ENCODE data around the gene PMEPA1.

The PMEPA1 gene

DNA sequence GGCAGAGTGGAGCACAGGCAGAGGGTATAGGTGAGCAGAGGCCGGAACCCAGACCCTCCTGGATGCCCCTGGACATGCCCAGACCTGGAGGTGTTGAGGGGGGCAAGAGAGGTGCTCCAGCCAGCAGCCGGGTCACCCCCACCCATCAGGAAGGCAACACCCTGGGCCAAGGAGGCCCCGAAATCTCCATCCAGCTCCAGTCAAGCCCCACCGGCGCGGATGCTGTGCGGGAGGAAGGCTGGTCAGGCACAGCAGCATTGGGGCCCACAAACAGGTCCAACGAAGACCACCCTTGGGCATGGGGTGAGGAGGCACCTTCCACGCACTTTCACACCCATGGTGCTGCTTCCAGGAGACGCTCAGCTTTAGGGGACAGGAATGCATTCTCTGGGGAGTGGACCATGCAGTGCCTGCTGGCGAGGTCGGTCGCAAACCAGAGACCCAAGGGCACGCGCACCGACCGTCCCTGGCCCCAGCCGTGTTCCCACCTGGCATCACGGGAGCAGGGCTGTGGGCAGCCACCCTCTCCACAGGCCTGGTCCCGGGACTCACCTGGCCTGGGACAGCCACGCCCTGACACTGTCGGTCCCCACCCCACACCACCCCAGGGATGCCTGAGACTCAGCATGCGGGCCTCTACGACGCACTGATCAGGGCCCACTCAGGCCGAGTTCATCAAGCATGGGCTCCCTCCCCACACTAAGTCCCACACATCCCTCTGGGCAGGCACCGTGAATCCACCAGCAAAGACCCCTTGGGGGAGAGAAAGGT, 45.9 kb downstream of the PMEPA1 start:
- Histone ChIP-seq H3K36me3 (ENCODE audit: insufficient read depth, low read length) (no peaks in the 10 kb centered on the region), H3K9me3 (ENCODE audit: low read depth, low read length) (no peaks in the 10 kb centered on the region), H3K9ac (ENCODE audit: insufficient read length) (no peak overlapping the region), H3K27ac (no peak overlapping the region), H3K4me3 (no peak overlapping the region)
- DNase-seq (ENCODE audit: low read depth, low spot score) = no peak
- TF ChIP-seq FOXP2 (optimal IDR thresholded peaks at IDR 0.05; ENCODE audit: control extremely low read depth, extremely low read length, insufficient read depth) (no peak), POLR2AphosphoS5 (IDR thresholded peaks at IDR 0.05; ENCODE audit: borderline replicate concordance, low read depth, low read length) (no peak), EZH2 (IDR thresholded peaks at IDR 0.05) (no peak)

DNA sequence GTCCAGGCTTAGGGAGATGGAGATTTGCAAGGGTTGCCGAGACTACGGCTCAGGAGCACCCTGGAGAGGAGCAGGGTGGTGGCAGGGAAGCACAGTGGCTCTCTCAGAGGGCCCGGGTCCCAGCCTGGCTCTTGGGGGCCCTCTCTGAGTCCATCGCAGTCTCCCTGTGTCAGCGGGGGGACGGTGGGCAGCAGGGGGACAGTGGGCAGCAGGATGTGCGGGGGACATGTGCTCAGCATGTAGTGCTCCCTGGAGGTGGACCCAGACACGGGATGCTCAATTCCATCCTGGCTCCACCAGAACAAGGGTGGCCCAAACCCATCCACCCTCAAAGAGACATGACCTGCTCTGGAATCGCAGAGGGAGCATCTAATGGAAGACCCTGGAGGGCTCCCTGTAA, 46.6 kb downstream of the PMEPA1 start:
- no peak overlapping the region for H3K9ac ChIP-seq (ENCODE audit: insufficient read length)
- no peak overlapping the region for H3K27ac ChIP-seq
- no peaks in the 10 kb centered on the region for H3K9me3 ChIP-seq (ENCODE audit: low read depth, low read length)
- no peak overlapping the region for H3K4me3 ChIP-seq
- no peak for DNase-seq (ENCODE audit: low read depth, low spot score)
- no peaks in the 10 kb centered on the region for H3K36me3 ChIP-seq (ENCODE audit: insufficient read depth, low read length)
- TF ChIP-seq FOXP2 (optimal IDR thresholded peaks at IDR 0.05; ENCODE audit: control extremely low read depth, extremely low read length, insufficient read depth) (no peak), POLR2AphosphoS5 (IDR thresholded peaks at IDR 0.05; ENCODE audit: borderline replicate concordance, low read depth, low read length) (no peak), EZH2 (IDR thresholded peaks at IDR 0.05) (no peak)

DNA sequence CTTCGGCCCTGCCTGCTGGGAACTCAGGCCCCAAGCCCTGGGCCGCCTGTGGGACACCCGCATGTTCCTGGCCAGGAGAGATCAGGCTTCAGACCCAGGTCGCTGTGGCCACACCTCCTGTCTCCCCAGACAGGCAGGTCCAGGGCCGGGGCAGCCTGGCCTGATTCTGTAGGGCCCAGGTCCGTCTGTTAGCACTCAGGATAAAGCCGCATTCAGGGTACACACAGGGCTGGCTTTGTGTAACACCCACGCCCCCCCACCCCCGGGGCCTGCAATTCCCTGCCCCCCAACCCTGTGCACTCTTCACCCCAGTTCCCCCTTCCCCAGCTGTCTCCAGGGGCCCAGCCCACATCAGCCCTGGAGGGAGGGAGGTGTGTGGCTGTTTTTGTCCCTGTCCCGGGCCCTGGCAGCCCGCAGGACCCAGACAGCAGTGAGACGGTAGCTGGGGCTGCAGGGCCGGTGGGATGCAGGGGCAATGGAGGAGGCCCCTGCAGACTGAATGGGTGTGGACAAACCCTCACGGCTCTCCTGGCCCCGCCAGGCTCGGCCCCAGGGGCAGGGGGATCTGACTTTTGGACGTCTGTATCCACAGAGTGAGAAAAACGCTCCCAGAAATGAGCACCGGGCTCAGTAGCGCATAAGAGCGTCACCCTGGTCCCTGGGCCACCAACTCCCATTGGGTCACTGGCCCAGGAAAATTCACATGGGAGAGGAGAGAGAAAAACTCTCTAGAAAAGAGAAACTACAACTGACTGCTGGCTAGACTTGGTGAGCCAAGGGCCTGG, 47.2 kb downstream of the PMEPA1 start:
- H3K9me3 ChIP-seq (ENCODE audit: low read depth, low read length) = no peaks in the 10 kb centered on the region
- H3K4me3 ChIP-seq = no peak overlapping the region
- H3K36me3 ChIP-seq (ENCODE audit: insufficient read depth, low read length) = no peaks in the 10 kb centered on the region
- TF ChIP-seq EZH2 (IDR thresholded peaks at IDR 0.05) (no peak), POLR2AphosphoS5 (IDR thresholded peaks at IDR 0.05; ENCODE audit: borderline replicate concordance, low read depth, low read length) (no peak), FOXP2 (optimal IDR thresholded peaks at IDR 0.05; ENCODE audit: control extremely low read depth, extremely low read length, insufficient read depth) (no peak)
- no peak overlapping the region for H3K9ac ChIP-seq (ENCODE audit: insufficient read length)
- H3K27ac ChIP-seq = no peak overlapping the region
- DNase-seq (ENCODE audit: low read depth, low spot score) = no peak

DNA sequence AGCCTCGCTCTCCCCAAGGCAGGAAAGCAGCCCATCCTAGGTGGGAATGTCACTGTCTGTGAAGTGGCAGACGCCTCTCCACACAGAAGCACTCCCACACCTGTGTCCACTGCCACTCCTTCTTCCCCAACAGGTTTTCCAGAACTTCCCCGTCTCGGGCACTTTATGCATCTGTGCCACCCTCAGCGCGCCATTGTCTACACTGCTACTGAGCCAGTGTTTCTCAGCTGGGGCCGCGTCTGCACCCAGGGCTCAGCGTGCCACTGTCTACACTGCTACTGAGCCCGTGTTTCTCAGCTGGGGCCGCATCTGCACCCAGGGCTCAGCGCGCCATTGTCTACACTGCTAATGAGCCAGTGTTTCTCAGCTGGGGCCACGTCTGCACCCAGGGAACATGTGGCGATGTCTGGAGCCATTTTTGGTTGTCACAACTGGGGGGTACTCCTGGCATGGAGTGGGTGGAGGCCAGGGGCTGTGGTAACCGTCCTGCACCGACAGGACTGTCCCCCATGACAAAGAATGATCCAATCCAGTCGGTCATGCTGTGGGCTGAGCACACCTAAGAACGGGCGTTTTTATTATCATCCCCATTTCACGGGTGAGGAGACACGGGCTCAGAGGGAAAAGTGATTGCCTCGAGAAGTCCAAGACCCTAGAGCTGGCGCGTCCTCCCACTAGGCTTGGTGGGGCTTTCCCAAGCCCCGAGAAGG, 47.9 kb downstream of the PMEPA1 start:
- Histone ChIP-seq H3K27ac (no peak overlapping the region), H3K9ac (ENCODE audit: insufficient read length) (no peak overlapping the region), H3K9me3 (ENCODE audit: low read depth, low read length) (no peaks in the 10 kb centered on the region), H3K36me3 (ENCODE audit: insufficient read depth, low read length) (no peaks in the 10 kb centered on the region), H3K4me3 (no peak overlapping the region)
- TF ChIP-seq EZH2 (IDR thresholded peaks at IDR 0.05) (no peak), FOXP2 (optimal IDR thresholded peaks at IDR 0.05; ENCODE audit: control extremely low read depth, extremely low read length, insufficient read depth) (no peak), POLR2AphosphoS5 (IDR thresholded peaks at IDR 0.05; ENCODE audit: borderline replicate concordance, low read depth, low read length) (no peak)
- no peak for DNase-seq (ENCODE audit: low read depth, low spot score)

DNA sequence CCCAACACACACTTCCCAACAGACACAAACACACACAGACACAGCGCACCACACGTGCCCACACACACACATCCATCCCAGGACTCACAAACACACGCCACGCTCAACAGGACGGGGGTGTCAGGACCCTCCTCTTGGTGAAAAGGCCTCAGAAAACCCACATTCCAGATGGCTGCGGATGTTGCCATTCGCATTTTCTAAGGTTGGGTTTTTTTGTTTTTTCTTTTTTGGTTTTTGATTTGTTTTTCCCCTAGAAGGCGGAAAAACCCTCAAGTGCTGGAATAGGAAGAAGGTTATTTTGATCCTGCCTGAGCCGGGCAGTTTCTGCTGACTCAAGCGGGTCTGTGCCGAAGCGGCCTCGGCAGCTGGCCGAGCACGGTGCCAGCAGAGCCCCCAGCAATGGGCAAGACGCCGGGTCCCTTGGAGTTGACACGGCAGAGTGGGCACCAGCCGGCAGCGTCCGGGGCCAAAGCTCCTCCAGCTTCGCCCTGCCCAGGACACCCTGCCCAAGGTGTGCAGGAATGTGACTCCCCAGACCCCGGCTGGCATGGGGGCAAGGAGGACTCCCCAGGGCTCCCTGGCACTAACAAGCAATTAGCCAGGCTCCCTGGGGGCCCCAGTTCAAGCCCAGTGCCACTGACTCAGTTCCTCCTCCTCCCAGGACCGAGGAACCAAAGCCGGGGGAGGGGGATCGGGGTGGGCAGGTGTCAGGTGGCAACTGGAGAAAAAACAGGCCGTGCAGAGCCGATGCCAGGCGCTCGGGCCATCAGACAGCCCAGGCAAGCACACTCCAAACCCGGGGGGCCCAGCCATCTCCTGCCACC, 48.7 kb downstream of the PMEPA1 start:
- Histone ChIP-seq H3K4me3 (no peak overlapping the region), H3K9me3 (ENCODE audit: low read depth, low read length) (no peaks in the 10 kb centered on the region), H3K27ac (no peak overlapping the region), H3K9ac (ENCODE audit: insufficient read length) (no peak overlapping the region), H3K36me3 (ENCODE audit: insufficient read depth, low read length) (no peaks in the 10 kb centered on the region)
- no peak for DNase-seq (ENCODE audit: low read depth, low spot score)
- TF ChIP-seq POLR2AphosphoS5 (IDR thresholded peaks at IDR 0.05; ENCODE audit: borderline replicate concordance, low read depth, low read length) (no peak), EZH2 (IDR thresholded peaks at IDR 0.05) (no peak), FOXP2 (optimal IDR thresholded peaks at IDR 0.05; ENCODE audit: control extremely low read depth, extremely low read length, insufficient read depth) (no peak)

DNA sequence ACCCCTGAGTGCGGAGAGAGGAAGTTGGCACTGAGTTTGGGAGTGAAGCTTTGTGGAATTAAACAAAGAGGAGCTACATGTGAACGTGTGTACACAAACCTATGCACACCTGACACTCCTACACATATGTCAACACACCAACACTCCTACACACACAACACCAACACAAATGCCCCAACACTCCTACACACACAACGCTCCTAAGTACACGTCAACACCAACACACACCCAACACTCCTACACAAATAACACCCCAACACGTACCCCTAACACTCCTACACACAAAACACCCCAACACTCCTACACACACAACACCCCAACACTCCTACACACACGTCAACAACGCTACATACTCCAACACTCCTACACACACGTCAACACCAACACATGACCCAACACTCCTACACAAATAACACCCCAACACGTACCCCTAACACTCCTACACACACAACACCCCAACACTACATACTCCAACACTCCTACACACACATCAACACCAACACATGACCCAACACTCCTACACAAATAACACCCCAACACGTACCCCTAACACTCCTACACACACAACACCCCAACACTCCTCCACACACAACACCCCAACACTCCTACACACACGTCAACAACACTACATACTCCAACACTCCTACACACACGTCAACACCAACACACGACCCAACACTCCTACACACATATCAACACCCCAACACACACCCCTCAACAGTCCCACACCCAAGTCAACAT, 49.5 kb downstream of the PMEPA1 start:
- Histone ChIP-seq H3K9ac (ENCODE audit: insufficient read length) (no peak overlapping the region), H3K27ac (no peak overlapping the region), H3K4me3 (no peak overlapping the region), H3K9me3 (ENCODE audit: low read depth, low read length) (no peaks in the 10 kb centered on the region), H3K36me3 (ENCODE audit: insufficient read depth, low read length) (no peaks in the 10 kb centered on the region)
- no peak for TF ChIP-seq POLR2AphosphoS5 (IDR thresholded peaks at IDR 0.05; ENCODE audit: borderline replicate concordance, low read depth, low read length)
- TF ChIP-seq FOXP2 (optimal IDR thresholded peaks at IDR 0.05; ENCODE audit: control extremely low read depth, extremely low read length, insufficient read depth) = no peak
- no peak for TF ChIP-seq EZH2 (IDR thresholded peaks at IDR 0.05)
- no peak for DNase-seq (ENCODE audit: low read depth, low spot score)

DNA sequence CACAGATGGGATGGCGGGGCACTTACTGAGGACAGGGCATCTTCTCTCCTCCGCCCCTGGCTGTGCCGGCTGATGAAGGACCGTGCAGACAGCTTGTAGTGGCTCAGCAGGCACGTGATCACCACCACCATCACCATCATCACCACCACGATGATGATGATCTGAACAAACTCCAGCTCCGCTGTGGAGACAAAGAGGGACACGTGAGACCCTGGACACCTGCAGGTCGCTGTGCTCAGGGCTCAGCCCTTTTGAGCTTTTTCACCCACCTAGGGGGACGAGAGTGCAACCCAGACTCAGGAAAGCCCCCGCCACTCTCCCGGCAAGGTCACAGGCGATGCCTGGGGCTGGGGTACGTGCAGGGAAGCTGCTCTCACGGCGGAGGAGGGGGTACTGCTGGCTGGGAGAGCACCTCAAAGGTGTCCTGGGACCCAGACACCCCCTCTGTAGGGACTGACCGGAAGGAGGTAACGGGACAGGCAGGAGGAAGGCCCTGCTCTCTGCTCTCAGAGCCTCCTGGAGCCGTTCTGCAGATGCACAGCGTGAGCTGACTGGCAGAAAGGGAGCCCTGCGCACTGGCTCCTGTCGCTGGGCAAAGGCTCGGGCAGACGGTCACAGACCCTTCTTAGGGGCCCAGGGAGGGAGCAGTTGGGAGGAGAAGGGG, 50.2 kb downstream of the PMEPA1 start:
- H3K4me3 ChIP-seq = no peak overlapping the region

More for the DNA sequence above, 50.2 kb downstream of the PMEPA1 start:
- no peaks in the 10 kb centered on the region for H3K9me3 ChIP-seq (ENCODE audit: low read depth, low read length)
- no peak overlapping the region for H3K27ac ChIP-seq
- H3K36me3 ChIP-seq (ENCODE audit: insufficient read depth, low read length) = no peaks in the 10 kb centered on the region
- no peak overlapping the region for H3K9ac ChIP-seq (ENCODE audit: insufficient read length)
- TF ChIP-seq FOXP2 (optimal IDR thresholded peaks at IDR 0.05; ENCODE audit: control extremely low read depth, extremely low read length, insufficient read depth) = no peak
- TF ChIP-seq POLR2AphosphoS5 (IDR thresholded peaks at IDR 0.05; ENCODE audit: borderline replicate concordance, low read depth, low read length) = no peak
- TF ChIP-seq EZH2 (IDR thresholded peaks at IDR 0.05) = no peak
- DNase-seq (ENCODE audit: low read depth, low spot score) = no peak
